Measurements from ENCODE around the gene TTC12. TPM values are rescaled to one million over a fixed set of nuclear protein-coding genes. Genes with fewer than 3 reads are reported as not detected.

The TTC12 gene
- total RNA-seq, 1 experiment from 2014 or later: 24.3 TPM

DNA sequence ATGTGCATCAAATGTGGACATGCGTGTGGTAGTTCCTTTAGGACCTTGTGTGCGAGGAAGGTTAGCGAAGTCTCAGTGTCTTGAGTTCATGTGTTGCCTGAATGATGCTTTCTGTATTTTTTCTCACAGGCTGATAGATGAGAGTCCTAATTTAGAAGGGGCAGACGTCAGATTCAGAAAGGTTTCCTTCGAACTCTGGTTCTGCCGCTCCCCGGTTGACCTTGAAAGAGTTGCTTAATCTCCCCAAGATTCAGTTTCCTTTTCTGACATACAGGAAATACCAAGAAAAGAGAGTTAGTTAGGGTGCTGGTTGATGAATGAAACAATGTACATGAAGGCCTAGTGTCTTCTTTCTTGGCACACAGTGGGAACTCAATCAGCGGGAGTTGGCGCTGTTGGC, 35.9 kb upstream of the TTC12 start:
- H3K9me3 ChIP-seq (ENCODE audit: control insufficient read depth, insufficient read depth, low read depth, low read length): no peaks in the 10 kb centered on the region
- POLR2A ChIA-PET: no interaction called here
- no peaks in the 10 kb centered on the region for H3K4me1 ChIP-seq (ENCODE audit: control insufficient read depth, insufficient read depth, low read length)
- in situ Hi-C loops (cut with HindIII; ENCODE audit: low pct_unique_long_range_greater_than_20kb, low sequenced_read_pairs) (no loop called here), intact Hi-C loops (cut with micrococcal nuclease; ENCODE audit: unreplicated experiment) (no loop called here)
- no peak overlapping the region for H3K4me3 ChIP-seq (ENCODE audit: low read depth in 2 of 2, low read length in 2 of 2)
- no peaks in the 10 kb centered on the region for H3K36me3 ChIP-seq (ENCODE audit: control insufficient read depth, insufficient read depth, low read length)
- ATAC-seq (no peak), DNase-seq (ENCODE audit: low read depth, low spot score) (no peak)
- TF ChIP-seq, protein P1, sequence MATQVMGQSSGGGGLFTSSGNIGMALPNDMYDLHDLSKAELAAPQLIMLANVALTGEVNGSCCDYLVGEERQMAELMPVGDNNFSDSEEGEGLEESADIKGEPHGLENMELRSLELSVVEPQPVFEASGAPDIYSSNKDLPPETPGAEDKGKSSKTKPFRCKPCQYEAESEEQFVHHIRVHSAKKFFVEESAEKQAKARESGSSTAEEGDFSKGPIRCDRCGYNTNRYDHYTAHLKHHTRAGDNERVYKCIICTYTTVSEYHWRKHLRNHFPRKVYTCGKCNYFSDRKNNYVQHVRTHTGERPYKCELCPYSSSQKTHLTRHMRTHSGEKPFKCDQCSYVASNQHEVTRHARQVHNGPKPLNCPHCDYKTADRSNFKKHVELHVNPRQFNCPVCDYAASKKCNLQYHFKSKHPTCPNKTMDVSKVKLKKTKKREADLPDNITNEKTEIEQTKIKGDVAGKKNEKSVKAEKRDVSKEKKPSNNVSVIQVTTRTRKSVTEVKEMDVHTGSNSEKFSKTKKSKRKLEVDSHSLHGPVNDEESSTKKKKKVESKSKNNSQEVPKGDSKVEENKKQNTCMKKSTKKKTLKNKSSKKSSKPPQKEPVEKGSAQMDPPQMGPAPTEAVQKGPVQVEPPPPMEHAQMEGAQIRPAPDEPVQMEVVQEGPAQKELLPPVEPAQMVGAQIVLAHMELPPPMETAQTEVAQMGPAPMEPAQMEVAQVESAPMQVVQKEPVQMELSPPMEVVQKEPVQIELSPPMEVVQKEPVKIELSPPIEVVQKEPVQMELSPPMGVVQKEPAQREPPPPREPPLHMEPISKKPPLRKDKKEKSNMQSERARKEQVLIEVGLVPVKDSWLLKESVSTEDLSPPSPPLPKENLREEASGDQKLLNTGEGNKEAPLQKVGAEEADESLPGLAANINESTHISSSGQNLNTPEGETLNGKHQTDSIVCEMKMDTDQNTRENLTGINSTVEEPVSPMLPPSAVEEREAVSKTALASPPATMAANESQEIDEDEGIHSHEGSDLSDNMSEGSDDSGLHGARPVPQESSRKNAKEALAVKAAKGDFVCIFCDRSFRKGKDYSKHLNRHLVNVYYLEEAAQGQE (IDR thresholded peaks at IDR 0.05; ENCODE audit: insufficient read depth in 1 of 2, low read depth in 2 of 2, low read length in 1 of 2): no peak
- TF ChIP-seq POLR2AphosphoS5 (IDR thresholded peaks at IDR 0.05; ENCODE audit: low read depth, low read length): no peak
- TF ChIP-seq SIN3A (IDR thresholded peaks at IDR 0.05; ENCODE audit: borderline replicate concordance, insufficient read depth, low read depth, low read length): no peak
- TF ChIP-seq TCF7L2 (IDR thresholded peaks at IDR 0.05; ENCODE audit: low read depth, low read length): no peak
- TF ChIP-seq, protein P2, sequence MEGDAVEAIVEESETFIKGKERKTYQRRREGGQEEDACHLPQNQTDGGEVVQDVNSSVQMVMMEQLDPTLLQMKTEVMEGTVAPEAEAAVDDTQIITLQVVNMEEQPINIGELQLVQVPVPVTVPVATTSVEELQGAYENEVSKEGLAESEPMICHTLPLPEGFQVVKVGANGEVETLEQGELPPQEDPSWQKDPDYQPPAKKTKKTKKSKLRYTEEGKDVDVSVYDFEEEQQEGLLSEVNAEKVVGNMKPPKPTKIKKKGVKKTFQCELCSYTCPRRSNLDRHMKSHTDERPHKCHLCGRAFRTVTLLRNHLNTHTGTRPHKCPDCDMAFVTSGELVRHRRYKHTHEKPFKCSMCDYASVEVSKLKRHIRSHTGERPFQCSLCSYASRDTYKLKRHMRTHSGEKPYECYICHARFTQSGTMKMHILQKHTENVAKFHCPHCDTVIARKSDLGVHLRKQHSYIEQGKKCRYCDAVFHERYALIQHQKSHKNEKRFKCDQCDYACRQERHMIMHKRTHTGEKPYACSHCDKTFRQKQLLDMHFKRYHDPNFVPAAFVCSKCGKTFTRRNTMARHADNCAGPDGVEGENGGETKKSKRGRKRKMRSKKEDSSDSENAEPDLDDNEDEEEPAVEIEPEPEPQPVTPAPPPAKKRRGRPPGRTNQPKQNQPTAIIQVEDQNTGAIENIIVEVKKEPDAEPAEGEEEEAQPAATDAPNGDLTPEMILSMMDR (IDR thresholded peaks at IDR 0.05): no peak
- no peaks in the 10 kb centered on the region for H3K27me3 ChIP-seq (ENCODE audit: control insufficient read depth, insufficient read depth, low read length)
- H3K27ac ChIP-seq (ENCODE audit: low read length): no peak overlapping the region
- BruUV-seq (replicated peaks): no TSS peak
- CTCF ChIA-PET: no interaction called here

DNA sequence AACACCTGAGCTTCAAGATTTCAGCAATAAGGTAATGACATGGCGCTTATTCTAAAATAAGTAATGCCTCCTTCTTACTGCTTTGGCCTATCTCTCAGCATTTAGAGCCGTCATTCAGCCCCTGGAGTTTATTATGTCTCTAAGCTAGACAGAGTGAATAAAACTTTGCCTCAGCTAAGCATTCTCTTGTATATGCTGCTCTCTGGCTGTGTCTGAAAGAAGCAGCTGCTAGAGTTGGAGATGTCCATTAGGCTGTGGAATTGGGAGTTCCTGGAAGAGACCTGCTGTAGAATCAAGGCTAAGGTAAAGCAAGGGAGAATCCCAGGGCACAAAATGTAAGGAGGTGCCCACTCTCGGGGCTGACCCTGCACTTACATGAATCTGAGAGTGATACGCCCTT, 35.5 kb upstream of the TTC12 start:
- in situ Hi-C loops (cut with HindIII; ENCODE audit: low pct_unique_long_range_greater_than_20kb, low sequenced_read_pairs) (no loop called here), intact Hi-C loops (cut with micrococcal nuclease; ENCODE audit: unreplicated experiment) (no loop called here)
- TF ChIP-seq, protein P1 (IDR thresholded peaks at IDR 0.05; ENCODE audit: insufficient read depth in 1 of 2, low read depth in 2 of 2, low read length in 1 of 2): no peak
- TF ChIP-seq, protein P2 (IDR thresholded peaks at IDR 0.05): no peak; the same call in 1 of the 2 replicates
- TF ChIP-seq POLR2AphosphoS5 (IDR thresholded peaks at IDR 0.05; ENCODE audit: low read depth, low read length): no peak
- TF ChIP-seq SIN3A (IDR thresholded peaks at IDR 0.05; ENCODE audit: borderline replicate concordance, insufficient read depth, low read depth, low read length): no peak
- TF ChIP-seq TCF7L2 (IDR thresholded peaks at IDR 0.05; ENCODE audit: low read depth, low read length): no peak
- H3K27me3 ChIP-seq (ENCODE audit: control insufficient read depth, insufficient read depth, low read length): no peaks in the 10 kb centered on the region
- H3K27ac ChIP-seq (ENCODE audit: low read length): no peak overlapping the region
- H3K4me1 ChIP-seq (ENCODE audit: control insufficient read depth, insufficient read depth, low read length): no peaks in the 10 kb centered on the region
- DNase-seq (ENCODE audit: low read depth, low spot score): no peak
- H3K36me3 ChIP-seq (ENCODE audit: control insufficient read depth, insufficient read depth, low read length): no peaks in the 10 kb centered on the region
- ChIA-PET POLR2A (interaction anchor here (0.6 kb wide), 1 partner anchor 1186 kb away, joined by 9 read pairs; no protein-coding TSS in a partner anchor), CTCF (no interaction called here)
- no peaks in the 10 kb centered on the region for H3K9me3 ChIP-seq (ENCODE audit: control insufficient read depth, insufficient read depth, low read depth, low read length)
- ATAC-seq: no peak
- H3K4me3 ChIP-seq (ENCODE audit: low read depth in 2 of 2, low read length in 2 of 2): no peak overlapping the region
- no TSS peak for BruUV-seq (replicated peaks)
